HCT116 (cell line): Measurements from ENCODE around the gene VMP1. TPM values are rescaled to one million over a fixed set of nuclear protein-coding genes. Genes with fewer than 3 reads are reported as not detected.

Experiments used
- ATAC-seq: fragments of 200-7000 bp; cut with Tn5 transposase; 2 replicates; pipeline ENCODE4 v1.9.1; 2020; ENCODE audit warnings: mild to moderate bottlenecking, moderate library complexity
- BruUV-seq: library from RNA; stranded (reverse); fragments of 400-500 nt; replicated peaks from 2 replicates; lab custom pipeline; 2021; lab: Mats Ljungman, UMichigan
- CTCF ChIA-PET: fragments of 300-600 bp; sonication (Branson Sonifier 250); formaldehyde crosslinking; loops from one replicate; lab custom pipeline; 2021; ENCODE audit warnings: antibody characterized with exemption; lab: Charles Lee
- POLR2A ChIA-PET: fragments of 300-600, 350-600 bp; sonication (Branson Sonifier 250); formaldehyde crosslinking; loops from one replicate; lab custom pipeline; 2021; ENCODE audit warnings: antibody characterized with exemption; lab: Charles Lee
- RAD21 ChIA-PET, 2 experiments: fragments of 300-600 bp; sonication (Branson Sonifier 250); formaldehyde crosslinking; loops; one replicate each; lab custom pipeline; 2023; ENCODE audit warnings: low total read pairs in 2 of 2; ENCODE audit not compliant: uncharacterized antibody in 2 of 2, unreplicated experiment in 2 of 2, low non-redundant PET in 1 of 2; lab: Charles Lee
- DNase-seq: peaks from one replicate; pipeline ENCODE4 v3.0.0-alpha.2; 2010; ENCODE audit warnings: low read depth, low spot score
- H2AFZ ChIP-seq: fragments of 200-600 bp; shearing (Covaris generic), sonication (generic); 2 replicates; pipeline ENCODE4 v1.6.1; 2017; ENCODE audit warnings: low read depth, mixed run types, mixed read lengths, antibody characterized with exemption, low read length; ENCODE audit not compliant: poor library complexity, severe bottlenecking
- H3K27ac ChIP-seq: 2 replicates; pipeline ENCODE4 v1.5.1; 2012; ENCODE audit warnings: low read depth, low read length
- H3K27me3 ChIP-seq: fragments of 200-600 bp; sonication (generic); 2 replicates; pipeline ENCODE4 v1.6.1; 2016; ENCODE audit warnings: mixed run types, low read length, mixed read lengths; ENCODE audit not compliant: insufficient read depth
- H3K36me3 ChIP-seq, 2 experiments: fragments of 200-500 bp in 1 of 2; fragments of 200-600 bp in 1 of 2; sonication (Bioruptor generic) in 1 of 2; sonication (generic) in 1 of 2; 2 replicates each; pipeline versions ENCODE4 v1.5.1 to v1.6.1; 2014 to 2016; ENCODE audit warnings: low read length in 2 of 2, inconsistent platforms in 1 of 2, mixed read lengths in 1 of 2, mixed run types in 1 of 2; ENCODE audit not compliant: insufficient read depth in 2 of 2, control insufficient read depth in 1 of 2
- H3K4me1 ChIP-seq, 2 experiments: fragments of 200-600 bp in 1 of 2; sonication (generic) in 1 of 2; 2 replicates each; pipeline versions ENCODE4 v1.5.1 to v1.6.1; 2012 to 2017; ENCODE audit warnings: low read length in 2 of 2, inconsistent platforms in 1 of 2, mild to moderate bottlenecking in 1 of 2, mixed read lengths in 1 of 2, mixed run types in 1 of 2, moderate library complexity in 1 of 2; ENCODE audit not compliant: insufficient read depth in 2 of 2, control insufficient read depth in 1 of 2
- H3K4me2 ChIP-seq: fragments of 200-600 bp; sonication (generic); 2 replicates; pipeline ENCODE4 v1.6.1; 2017; ENCODE audit warnings: mixed run types, low read length, mixed read lengths
- H3K4me3 ChIP-seq, 2 experiments: fragments of 200-600 bp in 1 of 2; sonication (generic) in 1 of 2; replicated peaks in 1 of 2; 2 replicates each; pipeline ENCODE4 v1.5.1; 2011 to 2016; ENCODE audit warnings: low read length in 2 of 2, control low read depth in 1 of 2, low read depth in 1 of 2, mild to moderate bottlenecking in 1 of 2, mixed read lengths in 1 of 2, mixed run types in 1 of 2
- H3K79me2 ChIP-seq: fragments of 200-600 bp; sonication (generic); 2 replicates; pipeline ENCODE4 v1.6.1; 2017; ENCODE audit warnings: mild to moderate bottlenecking, mixed run types, low read length, moderate library complexity, mixed read lengths; ENCODE audit not compliant: insufficient read depth
- H3K9ac ChIP-seq: fragments of 200-600 bp; sonication (generic); 2 replicates; pipeline ENCODE4 v1.6.1; 2016; ENCODE audit warnings: low read length, mixed read lengths
- H3K9me2 ChIP-seq: fragments of 200-600 bp; sonication (generic), shearing (Covaris generic); 2 replicates; pipeline ENCODE4 v1.6.1; 2017; ENCODE audit warnings: mixed run types, mild to moderate bottlenecking, moderate library complexity; ENCODE audit not compliant: insufficient read depth
- H3K9me3 ChIP-seq, 2 experiments: fragments of 200-500 bp in 1 of 2; fragments of 200-600 bp in 1 of 2; sonication (Bioruptor generic) in 1 of 2; sonication (generic) in 1 of 2; 2 replicates each; pipeline ENCODE4 v1.6.1; 2014 to 2017; ENCODE audit warnings: low read length in 2 of 2, mixed read lengths in 2 of 2, inconsistent platforms in 1 of 2, low read depth in 1 of 2, mild to moderate bottlenecking in 1 of 2, mixed run types in 1 of 2, moderate library complexity in 1 of 2; ENCODE audit not compliant: control insufficient read depth in 1 of 2, insufficient read depth in 1 of 2
- H4K20me1 ChIP-seq: fragments of 200-600 bp; sonication (generic), shearing (Covaris generic); 2 replicates; pipeline ENCODE4 v1.6.1; 2017; ENCODE audit warnings: mixed run types, mild to moderate bottlenecking, moderate library complexity; ENCODE audit not compliant: insufficient read depth
- CBX3 ChIP-seq: IDR thresholded peaks from 2 replicates; pipeline ENCODE4 v1.6.1; 2012; ENCODE audit warnings: low read depth
- CTCF ChIP-seq, 3 experiments: fragments of 200-600 bp in 1 of 3; sonication (generic) in 1 of 3; IDR thresholded peaks in 2 of 3; conservative IDR thresholded peaks in 1 of 3; 2 replicates each; pipeline ENCODE4 v1.5.1; 2012 to 2017; ENCODE audit warnings: low read depth in 2 of 3, low read length in 2 of 3, antibody characterized with exemption in 1 of 3, borderline replicate concordance in 1 of 3, control low read depth in 1 of 3, mild to moderate bottlenecking in 1 of 3, mixed read lengths in 1 of 3, mixed run types in 1 of 3, moderate library complexity in 1 of 3; ENCODE audit not compliant: insufficient read depth in 1 of 3
- EGR1 ChIP-seq: IDR thresholded peaks from 2 replicates; pipeline ENCODE4 v1.6.1; 2012; ENCODE audit warnings: low read depth
- ELF1 ChIP-seq: IDR thresholded peaks from 2 replicates; pipeline ENCODE4 v1.6.1; 2012; ENCODE audit warnings: low read depth, borderline replicate concordance
- EZH2 ChIP-seq: fragments of 200-600 bp; sonication (generic); IDR thresholded peaks from 2 replicates; pipeline ENCODE4 v1.6.1; 2017; ENCODE audit warnings: antibody characterized with exemption, mixed run types
- EZH2phosphoT487 ChIP-seq: fragments of 200-600 bp; IDR thresholded peaks from 2 replicates; pipeline ENCODE4 v1.6.1; 2018; ENCODE audit warnings: antibody characterized with exemption, borderline replicate concordance
- FOSL1 ChIP-seq: IDR thresholded peaks from 2 replicates; pipeline ENCODE4 v1.6.1; 2012; ENCODE audit warnings: low read depth
- JUND ChIP-seq: IDR thresholded peaks from 2 replicates; pipeline ENCODE4 v1.6.1; 2012
- MAX ChIP-seq: IDR thresholded peaks from 2 replicates; pipeline ENCODE4 v1.6.1; 2012
- POLR2A ChIP-seq: IDR thresholded peaks from 2 replicates; pipeline ENCODE4 v1.7.0; 2011; ENCODE audit warnings: borderline replicate concordance; ENCODE audit not compliant: insufficient read depth, insufficient read length; ENCODE audit errors: extremely low read depth
- POLR2AphosphoS5 ChIP-seq: IDR thresholded peaks from 2 replicates; pipeline ENCODE4 v1.6.1; 2011; ENCODE audit warnings: mild to moderate bottlenecking, low read depth, low read length, moderate library complexity
- RAD21 ChIP-seq: IDR thresholded peaks from 2 replicates; pipeline ENCODE4 v1.6.1; 2012; ENCODE audit warnings: low read depth, mild to moderate bottlenecking
- REST ChIP-seq: IDR thresholded peaks from 2 replicates; pipeline ENCODE4 v1.6.1; 2012; ENCODE audit warnings: low read depth
- TCF7L2 ChIP-seq: IDR thresholded peaks from 2 replicates; pipeline ENCODE4 v1.7.0; 2011; ENCODE audit warnings: borderline replicate concordance, inconsistent platforms; ENCODE audit not compliant: insufficient read depth, insufficient read length; ENCODE audit errors: extremely low read depth
- ZNF274 ChIP-seq: fragments of 200-500 bp; sonication (Bioruptor generic); IDR thresholded peaks from 2 replicates; pipeline ENCODE4 v1.6.1; 2014; ENCODE audit warnings: mild to moderate bottlenecking, low read depth, low read length, inconsistent platforms
- intact Hi-C: fragments of 100-400 bp; cut with micrococcal nuclease; formaldehyde crosslinking; loops from 2 replicates; pipeline ENCODE4 v1.10.0; 2022
- total RNA-seq: library from RNA; stranded (reverse); gene quantifications from one replicate; pipeline ENCODE4 v1.2.1, GENCODE V29; 2021; ENCODE audit not compliant: unreplicated experiment

VMP1 gene
- total RNA-seq, 1 experiment from 2014 or later: 366 TPM

- Histone ChIP-seq H3K9ac (no peak overlapping the region), H3K9me3 (no peaks in the 10 kb centered on the region), H3K4me1 (peaks cover 67 to 73% of the 10 kb centered on the region in 2 experiments), H3K36me3 (0 out of 4 replicates have a peak, but pooled peaks cover 0 to 5% of the 10 kb centered on the region in 2 experiments), H4K20me1 (no peaks in the 10 kb centered on the region), H3K27me3 (no peaks in the 10 kb centered on the region), H3K79me2 (peaks cover 3% of the 10 kb centered on the region), H3K4me2 (no peak overlapping the region), H3K9me2 (no peaks in the 10 kb centered on the region), H2AFZ (no peak overlapping the region), H3K4me3 (no peak overlapping the region), H3K27ac (no peak overlapping the region)
- BruUV-seq: no TSS peak
- DNase-seq: no peak
- no peak for ATAC-seq
- intact Hi-C loops: no loop called here
- RAD21 ChIA-PET: no interaction called here
- CTCF ChIA-PET: no interaction called here
- TF ChIP-seq ZNF274: no peak
- no peak for TF ChIP-seq REST
- no peak for TF ChIP-seq EGR1
- no peak for TF ChIP-seq EZH2
- no peak for TF ChIP-seq CBX3
- TF ChIP-seq EZH2phosphoT487: no peak
- no peak for TF ChIP-seq FOSL1
- no peak for TF ChIP-seq POLR2A
- TF ChIP-seq MAX: no peak
- no peak for TF ChIP-seq POLR2AphosphoS5
- no peak for TF ChIP-seq ELF1
- TF ChIP-seq JUND: no peak
- TF ChIP-seq TCF7L2: no peak
- TF ChIP-seq CTCF (IDR thresholded peaks at IDR 0.05 in 2 of 3, conservative IDR thresholded peaks at IDR 0.05 in 1 of 3; ENCODE audit: borderline replicate concordance in 1 of 3, insufficient read depth in 1 of 3, low read depth in 2 of 3, low read length in 2 of 3): no peak
- TF ChIP-seq RAD21: no peak
- POLR2A ChIA-PET: no interaction called here
Observed at GRCh38 chr17:59793205-59793604, 85.8 kb downstream of the VMP1 start.
